Liver (tissue), 9 donors: ENCODE data around the gene SH3BP5L. TPM values are rescaled to one million over a fixed set of nuclear protein-coding genes. Genes with fewer than 3 reads are reported as not detected.

ENCODE experiments used
- DNase-seq: peaks from one replicate; pipeline ENCODE4 v3.0.0-alpha.2; 2017; ENCODE audit warnings: low spot score
- H3K27ac ChIP-seq, 2 donors: one replicate each; pipeline ENCODE4 v1.7.0; 2013; ENCODE audit warnings: inconsistent platforms in 2 of 2, low read length in 2 of 2, control low read depth in 1 of 2, low read depth in 1 of 2, mild to moderate bottlenecking in 1 of 2
- H3K27me3 ChIP-seq, 4 donors: one replicate each; pipeline versions ENCODE4 v1.6.1 to v1.7.0; 2013; ENCODE audit warnings: low read length in 3 of 4, inconsistent platforms in 1 of 4, mild to moderate bottlenecking in 1 of 4, moderate library complexity in 1 of 4; ENCODE audit not compliant: control insufficient read depth in 4 of 4, insufficient read depth in 4 of 4
- H3K36me3 ChIP-seq, 4 donors: one replicate each; pipeline versions ENCODE4 v1.6.1 to v1.7.0; 2013; ENCODE audit warnings: low read length in 3 of 4, mild to moderate bottlenecking in 3 of 4, low read depth in 1 of 4, moderate library complexity in 1 of 4; ENCODE audit not compliant: control insufficient read depth in 4 of 4, insufficient read depth in 3 of 4
- H3K4me1 ChIP-seq, 4 donors: one replicate each; pipeline versions ENCODE4 v1.6.1 to v1.7.0; 2013; ENCODE audit warnings: low read length in 3 of 4, mild to moderate bottlenecking in 3 of 4, moderate library complexity in 1 of 4; ENCODE audit not compliant: control insufficient read depth in 4 of 4, insufficient read depth in 4 of 4
- H3K4me3 ChIP-seq, 3 donors: one replicate each; pipeline versions ENCODE4 v1.6.1 to v1.7.0; 2013; ENCODE audit warnings: low read length in 3 of 3, control low read depth in 1 of 3, low read depth in 1 of 3, mild to moderate bottlenecking in 1 of 3
- H3K9ac ChIP-seq, 2 donors: one replicate each; pipeline ENCODE4 v1.7.0; 2013; ENCODE audit warnings: low read length in 2 of 2, mild to moderate bottlenecking in 2 of 2, moderate library complexity in 2 of 2, control low read depth in 1 of 2, low read depth in 1 of 2
- H3K9me3 ChIP-seq, 4 donors: one replicate each; pipeline versions ENCODE4 v1.6.1 to v1.7.0; 2013; ENCODE audit warnings: low read length in 3 of 4; ENCODE audit not compliant: control insufficient read depth in 4 of 4
- ATF3 ChIP-seq: IDR thresholded peaks from 2 replicates; pipeline ENCODE4 v1.6.1; 2016; ENCODE audit warnings: antibody characterized with exemption
- CTCF ChIP-seq: fragments of 150-350 bp; IDR thresholded peaks from 2 replicates; pipeline ENCODE4 v1.5.1; 2017; ENCODE audit warnings: improper control_type of control experiment, low read depth, low read length; ENCODE audit not compliant: missing input control
- EGR1 ChIP-seq, 2 donors: IDR thresholded peaks; 2 replicates each; pipeline ENCODE4 v1.6.1; 2016 to 2018; ENCODE audit warnings: antibody characterized with exemption in 2 of 2, low read depth in 2 of 2
- FOXA1 ChIP-seq: IDR thresholded peaks from 2 replicates; pipeline ENCODE4 v1.6.1; 2016; ENCODE audit warnings: antibody characterized with exemption
- FOXA2 ChIP-seq: IDR thresholded peaks from 2 replicates; pipeline ENCODE4 v1.6.1; 2016; ENCODE audit warnings: antibody characterized with exemption
- GABPA ChIP-seq, 2 donors: IDR thresholded peaks in 1 of 2; conservative IDR thresholded peaks in 1 of 2; 2 replicates each; pipeline ENCODE4 v1.6.1; 2016; ENCODE audit warnings: antibody characterized with exemption in 2 of 2, mild to moderate bottlenecking in 1 of 2, moderate library complexity in 1 of 2
- HNF4A ChIP-seq, 2 donors: conservative IDR thresholded peaks; 2 replicates each; pipeline ENCODE4 v1.6.1; 2016; ENCODE audit warnings: antibody characterized with exemption in 2 of 2, mild to moderate bottlenecking in 2 of 2
- HNF4G ChIP-seq: IDR thresholded peaks from 2 replicates; pipeline ENCODE4 v1.6.1; 2016; ENCODE audit warnings: antibody characterized with exemption
- JUND ChIP-seq, 2 donors: IDR thresholded peaks; 2 replicates each; pipeline ENCODE4 v1.6.1; 2016; ENCODE audit warnings: antibody characterized with exemption in 2 of 2
- MAX ChIP-seq: IDR thresholded peaks from 2 replicates; pipeline ENCODE4 v1.6.1; 2016; ENCODE audit warnings: antibody characterized with exemption
- NR2F2 ChIP-seq: IDR thresholded peaks from 2 replicates; pipeline ENCODE4 v1.6.1; 2016; ENCODE audit warnings: antibody characterized with exemption
- REST ChIP-seq: IDR thresholded peaks from 2 replicates; pipeline ENCODE4 v1.6.1; 2016; ENCODE audit warnings: antibody characterized with exemption, mild to moderate bottlenecking
- RXRA ChIP-seq, 2 donors: IDR thresholded peaks; 2 replicates each; pipeline ENCODE4 v1.6.1; 2017 to 2018; ENCODE audit warnings: antibody characterized with exemption in 2 of 2, mild to moderate bottlenecking in 1 of 2
- SP1 ChIP-seq: IDR thresholded peaks from 2 replicates; pipeline ENCODE4 v1.6.1; 2018; ENCODE audit warnings: antibody characterized with exemption, mild to moderate bottlenecking
- YY1 ChIP-seq: IDR thresholded peaks from 2 replicates; pipeline ENCODE4 v1.6.1; 2016; ENCODE audit warnings: antibody characterized with exemption, mild to moderate bottlenecking
- ZBTB33 ChIP-seq: IDR thresholded peaks from 2 replicates; pipeline ENCODE4 v1.6.1; 2016; ENCODE audit warnings: antibody characterized with exemption
- WGBS: extraction: QIAGEN DNeasy Blood & Tissue Kit; methylation state at CpG from one replicate; pipeline ENCODE4 v1.1.7; 2013; 5-methylcytosine and 5-hydroxymethylcytosine counted together
- polyA plus RNA-seq, 2 donors: library from polyadenylated mRNA; stranded (reverse) in 1 of 2; unstranded in 1 of 2; fragments of 200-250 nt in 1 of 2; fragments of >200 nt in 1 of 2; fragmentation: Nextera tagmentation in 1 of 2; extraction: Ambion mirVana in 1 of 2; gene quantifications; one replicate each; pipeline versions ENCODE4 v1.2.1 to v1.2.3, GENCODE V29; 2013 to 2015
- total RNA-seq, 2 donors: library from RNA; depleted of rRNA; stranded (reverse); fragments of >200 nt; gene quantifications; one replicate each; pipeline ENCODE4 v1.2.3, GENCODE V29; 2014
- donor health status: healthy.
- donor health status: healthy.
- donor health status: healthy.
- donor health status: healthy.
- donor health status: healthy.

SH3BP5L gene
- total and polyA plus RNA-seq, 4 donors, result 1.5 to 16.4 (median 12.4) TPM

GRCh38 chr1:248810727-248811513, 14.8 kb downstream of the SH3BP5L start:
- no peak for TF ChIP-seq HNF4A (conservative IDR thresholded peaks at IDR 0.05)
- Histone ChIP-seq H3K27ac (no peak overlapping the region), H3K27me3 (no peaks in the 10 kb centered on the region), H3K4me3 (no peak overlapping the region), H3K4me1 (peaks cover 2 to 29% (median 14%) of the 10 kb centered on the region in 4 donors), H3K36me3 (peaks cover 6 to 31% (median 18%) of the 10 kb centered on the region in 4 donors), H3K9ac (no peak overlapping the region), H3K9me3 (no peaks in the 10 kb centered on the region)
- 63% methylated on average over 12 of the region's 12 CpGs for WGBS
- DNase-seq, result peak; percentile 31

GRCh38 chr1:248810000-248810726, 15.6 kb downstream of the SH3BP5L start:
- peak; percentile 9 for DNase-seq

More at GRCh38 chr1:248810000-248810726, 15.6 kb downstream of the SH3BP5L start:
- no peak overlapping the region for H3K27ac ChIP-seq
- no peak overlapping the region for H3K9ac ChIP-seq
- peaks cover 6 to 24% (median 16%) of the 10 kb centered on the region in 4 donors for H3K36me3 ChIP-seq
- TF ChIP-seq ATF3 (no peak), RXRA (IDR thresholded peaks at IDR 0.05) (no peak), FOXA2 (no peak), REST (no peak), SP1 (no peak), FOXA1 (no peak), JUND (IDR thresholded peaks at IDR 0.05) (no peak), EGR1 (IDR thresholded peaks at IDR 0.05; ENCODE audit: low read depth in 2 of 2) (no peak), ZBTB33 (no peak), NR2F2 (no peak), HNF4G (no peak), CTCF (no peak), GABPA (IDR thresholded peaks at IDR 0.05 in 1 of 2, conservative IDR thresholded peaks at IDR 0.05 in 1 of 2) (no peak), MAX (no peak), HNF4A (conservative IDR thresholded peaks at IDR 0.05) (no peak), YY1 (no peak)
- no peaks in the 10 kb centered on the region for H3K9me3 ChIP-seq
- H3K27me3 ChIP-seq, result no peaks in the 10 kb centered on the region
- WGBS, result 86% methylated on average over 10 of the region's 10 CpGs
- H3K4me1 ChIP-seq, result peaks cover 2 to 36% (median 19%) of the 10 kb centered on the region in 4 donors
- no peak overlapping the region for H3K4me3 ChIP-seq
